GM23338 (cell line): ENCODE measurements around the gene KCNH8. TPM values are rescaled to one million over a fixed set of nuclear protein-coding genes. Genes with fewer than 3 reads are reported as not detected.

Source experiments
- ATAC-seq: fragments of 200-7000 bp; cut with Tn5 transposase; 3 replicates; pipeline ENCODE4 v1.9.1; 2020
- DNase-seq: peaks from one replicate; pipeline ENCODE4 v3.0.0-alpha.2; 2015; ENCODE audit warnings: low spot score
- H2AFZ ChIP-seq: fragments of 200-600 bp; sonication (generic); 2 replicates; pipeline ENCODE4 v1.8.0; 2016; ENCODE audit warnings: antibody characterized with exemption, mild to moderate bottlenecking, moderate library complexity
- H3F3A ChIP-seq: fragments of 200-600 bp; sonication (generic); replicated peaks from 2 replicates; pipeline ENCODE4 v1.8.0; 2017; ENCODE audit warnings: antibody characterized with exemption, mixed run types, low read depth
- H3K27ac ChIP-seq: fragments of 200-600 bp; sonication (generic); 2 replicates; pipeline ENCODE4 v1.6.1; 2016; ENCODE audit warnings: low read depth
- H3K27me3 ChIP-seq: fragments of 200-600 bp; sonication (generic); 2 replicates; pipeline ENCODE4 v1.8.0; 2016; ENCODE audit warnings: mild to moderate bottlenecking, mixed run types, moderate library complexity; ENCODE audit not compliant: insufficient read depth
- H3K36me3 ChIP-seq: fragments of 200-600 bp; sonication (generic); 2 replicates; pipeline ENCODE4 v1.8.0; 2016; ENCODE audit warnings: mild to moderate bottlenecking; ENCODE audit not compliant: insufficient read depth
- H3K4me1 ChIP-seq: fragments of 200-600 bp; sonication (generic); 2 replicates; pipeline ENCODE4 v1.8.0; 2016; ENCODE audit warnings: mild to moderate bottlenecking, moderate library complexity; ENCODE audit not compliant: insufficient read depth
- H3K4me2 ChIP-seq: fragments of 200-600 bp; sonication (generic); 2 replicates; pipeline ENCODE4 v1.7.1; 2017; ENCODE audit warnings: mixed run types
- H3K4me3 ChIP-seq: fragments of 200-600 bp; sonication (generic); 2 replicates; pipeline ENCODE4 v1.6.1; 2016; ENCODE audit warnings: mixed run types
- H3K79me2 ChIP-seq: fragments of 200-600 bp; sonication (generic); replicated peaks from 2 replicates; pipeline ENCODE4 v1.8.0; 2017; ENCODE audit warnings: mild to moderate bottlenecking; ENCODE audit not compliant: insufficient read depth
- H3K9me2 ChIP-seq: fragments of 200-600 bp; sonication (generic); 2 replicates; pipeline ENCODE4 v1.8.0; 2017; ENCODE audit not compliant: insufficient read depth
- H4K20me1 ChIP-seq: fragments of 200-600 bp; sonication (generic); replicated peaks from 2 replicates; pipeline ENCODE4 v1.8.0; 2017; ENCODE audit warnings: mild to moderate bottlenecking; ENCODE audit not compliant: insufficient read depth
- H3K27ac Mint-ChIP-seq: 2 replicates; pipeline ENCODE4 v1.8.0; 2020; ENCODE audit warnings: inconsistent platforms, mild to moderate bottlenecking, moderate library complexity, mixed read lengths
- H3K27me3 Mint-ChIP-seq: 3 replicates; pipeline ENCODE4 v1.8.0; 2022; ENCODE audit warnings: low read depth, mild to moderate bottlenecking, moderate library complexity, mixed read lengths, inconsistent platforms; ENCODE audit not compliant: insufficient read depth, poor library complexity
- H3K36me3 Mint-ChIP-seq: 3 replicates; pipeline ENCODE4 v1.8.0; 2021; ENCODE audit warnings: low read depth, mild to moderate bottlenecking, inconsistent platforms, moderate library complexity, mixed read lengths
- H3K4me1 Mint-ChIP-seq: 3 replicates; pipeline ENCODE4 v1.8.0; 2020; ENCODE audit warnings: mild to moderate bottlenecking, inconsistent platforms, mixed read lengths
- H3K4me3 Mint-ChIP-seq: 3 replicates; pipeline ENCODE4 v1.8.0; 2021; ENCODE audit warnings: moderate library complexity, mild to moderate bottlenecking, inconsistent platforms, mixed read lengths
- H3K9me3 Mint-ChIP-seq: 3 replicates; pipeline ENCODE4 v1.8.0; 2020; ENCODE audit warnings: moderate library complexity, mild to moderate bottlenecking, inconsistent platforms, mixed read lengths
- CREB1 ChIP-seq: fragments of 250-450 bp; sonication (Bioruptor Pico); IDR thresholded peaks from 2 replicates; pipeline ENCODE4 v1.5.0; 2020; ENCODE audit warnings: low read depth, mild to moderate bottlenecking, moderate library complexity
- CTCF ChIP-seq, 2 experiments: fragments of 200-600 bp in 1 of 2; sonication (generic) in 1 of 2; conservative IDR thresholded peaks; 2 replicates each; pipeline versions ENCODE4 v1.5.1 to v1.6.1; 2016 to 2017; ENCODE audit warnings: antibody characterized with exemption in 2 of 2, low read depth in 2 of 2, mild to moderate bottlenecking in 2 of 2, moderate library complexity in 1 of 2
- EZH2 ChIP-seq: fragments of 200-600 bp; sonication (generic); IDR thresholded peaks from one replicate; pipeline ENCODE4 v1.8.0; 2017; ENCODE audit warnings: antibody characterized with exemption, mild to moderate bottlenecking, low read depth; ENCODE audit not compliant: unreplicated experiment
- EZH2phosphoT487 ChIP-seq: fragments of 200-600 bp; sonication (generic); IDR thresholded peaks from one replicate; pipeline ENCODE4 v1.8.1; 2018; ENCODE audit warnings: antibody characterized with exemption; ENCODE audit not compliant: unreplicated experiment
- NANOG ChIP-seq: IDR thresholded peaks from 2 replicates; pipeline ENCODE4 v1.6.1; 2016; ENCODE audit warnings: antibody characterized with exemption, borderline replicate concordance
- POLR2AphosphoS5 ChIP-seq: IDR thresholded peaks from 2 replicates; pipeline ENCODE4 v1.6.1; 2016; ENCODE audit warnings: antibody characterized with exemption, low read depth
- ZNF114 ChIP-seq: fragments of 250-450 bp; sonication (Bioruptor Pico); IDR thresholded peaks from 2 replicates; pipeline ENCODE4 v1.5.0; 2020; ENCODE audit warnings: mild to moderate bottlenecking, moderate library complexity
- ZNF331 ChIP-seq: fragments of 250-450 bp; sonication (Bioruptor Pico); IDR thresholded peaks from 2 replicates; pipeline ENCODE4 v1.5.0; 2020; ENCODE audit warnings: low read depth, mild to moderate bottlenecking, moderate library complexity
- polyA plus RNA-seq: library from polyadenylated mRNA; unstranded; fragments of >200 nt; fragmentation: Nextera tagmentation; extraction: Ambion mirVana; gene quantifications from 2 replicates; pipeline ENCODE4 v1.2.1, GENCODE V29; 2016
- total RNA-seq: library from RNA; depleted of rRNA; stranded (reverse); fragments of >200 nt; shearing (Covaris generic); gene quantifications from 2 replicates; pipeline ENCODE4 v1.2.3, GENCODE V29; 2014
- TF ChIP-seq, protein P1 (sequence below): fragments of 250-450 bp; sonication (Bioruptor Pico); IDR thresholded peaks from 2 replicates; pipeline ENCODE4 v1.5.0; 2020; ENCODE audit warnings: mild to moderate bottlenecking, moderate library complexity
- TF ChIP-seq, protein P2 (sequence below): IDR thresholded peaks from 2 replicates; pipeline ENCODE4 v1.6.1; 2016; ENCODE audit warnings: antibody characterized with exemption

KCNH8 gene
- total and polyA plus RNA-seq, 2 experiments from 2014 or later: 1.3 to 3.4 TPM

GRCh38 chr3:19348941-19349564, 200.7 kb downstream of the KCNH8 start:
- H3K9me2 ChIP-seq: no peaks in the 10 kb centered on the region
- no peaks in the 10 kb centered on the region for H3K27me3 ChIP-seq
- peak; percentile 61 for DNase-seq
- peaks cover 19% of the 10 kb centered on the region for H3K4me1 ChIP-seq
- H3K4me2 ChIP-seq: no peak overlapping the region
- peak; percentile 87 for ATAC-seq
- H3K27ac ChIP-seq: no peak overlapping the region
- no peaks in the 10 kb centered on the region for H3F3A ChIP-seq
- TF ChIP-seq EZH2 (no peak), POLR2AphosphoS5 (no peak), ZNF114 (CRISPR knock-in tag) (no peak), CTCF (conservative IDR thresholded peaks at IDR 0.05; ENCODE audit: low read depth in 2 of 2) (peak; percentile 71 to 80), ZNF331 (no peak), NANOG (no peak), EZH2phosphoT487 (no peak), CREB1 (CRISPR knock-in tag) (no peak)
- TF ChIP-seq, protein P1, sequence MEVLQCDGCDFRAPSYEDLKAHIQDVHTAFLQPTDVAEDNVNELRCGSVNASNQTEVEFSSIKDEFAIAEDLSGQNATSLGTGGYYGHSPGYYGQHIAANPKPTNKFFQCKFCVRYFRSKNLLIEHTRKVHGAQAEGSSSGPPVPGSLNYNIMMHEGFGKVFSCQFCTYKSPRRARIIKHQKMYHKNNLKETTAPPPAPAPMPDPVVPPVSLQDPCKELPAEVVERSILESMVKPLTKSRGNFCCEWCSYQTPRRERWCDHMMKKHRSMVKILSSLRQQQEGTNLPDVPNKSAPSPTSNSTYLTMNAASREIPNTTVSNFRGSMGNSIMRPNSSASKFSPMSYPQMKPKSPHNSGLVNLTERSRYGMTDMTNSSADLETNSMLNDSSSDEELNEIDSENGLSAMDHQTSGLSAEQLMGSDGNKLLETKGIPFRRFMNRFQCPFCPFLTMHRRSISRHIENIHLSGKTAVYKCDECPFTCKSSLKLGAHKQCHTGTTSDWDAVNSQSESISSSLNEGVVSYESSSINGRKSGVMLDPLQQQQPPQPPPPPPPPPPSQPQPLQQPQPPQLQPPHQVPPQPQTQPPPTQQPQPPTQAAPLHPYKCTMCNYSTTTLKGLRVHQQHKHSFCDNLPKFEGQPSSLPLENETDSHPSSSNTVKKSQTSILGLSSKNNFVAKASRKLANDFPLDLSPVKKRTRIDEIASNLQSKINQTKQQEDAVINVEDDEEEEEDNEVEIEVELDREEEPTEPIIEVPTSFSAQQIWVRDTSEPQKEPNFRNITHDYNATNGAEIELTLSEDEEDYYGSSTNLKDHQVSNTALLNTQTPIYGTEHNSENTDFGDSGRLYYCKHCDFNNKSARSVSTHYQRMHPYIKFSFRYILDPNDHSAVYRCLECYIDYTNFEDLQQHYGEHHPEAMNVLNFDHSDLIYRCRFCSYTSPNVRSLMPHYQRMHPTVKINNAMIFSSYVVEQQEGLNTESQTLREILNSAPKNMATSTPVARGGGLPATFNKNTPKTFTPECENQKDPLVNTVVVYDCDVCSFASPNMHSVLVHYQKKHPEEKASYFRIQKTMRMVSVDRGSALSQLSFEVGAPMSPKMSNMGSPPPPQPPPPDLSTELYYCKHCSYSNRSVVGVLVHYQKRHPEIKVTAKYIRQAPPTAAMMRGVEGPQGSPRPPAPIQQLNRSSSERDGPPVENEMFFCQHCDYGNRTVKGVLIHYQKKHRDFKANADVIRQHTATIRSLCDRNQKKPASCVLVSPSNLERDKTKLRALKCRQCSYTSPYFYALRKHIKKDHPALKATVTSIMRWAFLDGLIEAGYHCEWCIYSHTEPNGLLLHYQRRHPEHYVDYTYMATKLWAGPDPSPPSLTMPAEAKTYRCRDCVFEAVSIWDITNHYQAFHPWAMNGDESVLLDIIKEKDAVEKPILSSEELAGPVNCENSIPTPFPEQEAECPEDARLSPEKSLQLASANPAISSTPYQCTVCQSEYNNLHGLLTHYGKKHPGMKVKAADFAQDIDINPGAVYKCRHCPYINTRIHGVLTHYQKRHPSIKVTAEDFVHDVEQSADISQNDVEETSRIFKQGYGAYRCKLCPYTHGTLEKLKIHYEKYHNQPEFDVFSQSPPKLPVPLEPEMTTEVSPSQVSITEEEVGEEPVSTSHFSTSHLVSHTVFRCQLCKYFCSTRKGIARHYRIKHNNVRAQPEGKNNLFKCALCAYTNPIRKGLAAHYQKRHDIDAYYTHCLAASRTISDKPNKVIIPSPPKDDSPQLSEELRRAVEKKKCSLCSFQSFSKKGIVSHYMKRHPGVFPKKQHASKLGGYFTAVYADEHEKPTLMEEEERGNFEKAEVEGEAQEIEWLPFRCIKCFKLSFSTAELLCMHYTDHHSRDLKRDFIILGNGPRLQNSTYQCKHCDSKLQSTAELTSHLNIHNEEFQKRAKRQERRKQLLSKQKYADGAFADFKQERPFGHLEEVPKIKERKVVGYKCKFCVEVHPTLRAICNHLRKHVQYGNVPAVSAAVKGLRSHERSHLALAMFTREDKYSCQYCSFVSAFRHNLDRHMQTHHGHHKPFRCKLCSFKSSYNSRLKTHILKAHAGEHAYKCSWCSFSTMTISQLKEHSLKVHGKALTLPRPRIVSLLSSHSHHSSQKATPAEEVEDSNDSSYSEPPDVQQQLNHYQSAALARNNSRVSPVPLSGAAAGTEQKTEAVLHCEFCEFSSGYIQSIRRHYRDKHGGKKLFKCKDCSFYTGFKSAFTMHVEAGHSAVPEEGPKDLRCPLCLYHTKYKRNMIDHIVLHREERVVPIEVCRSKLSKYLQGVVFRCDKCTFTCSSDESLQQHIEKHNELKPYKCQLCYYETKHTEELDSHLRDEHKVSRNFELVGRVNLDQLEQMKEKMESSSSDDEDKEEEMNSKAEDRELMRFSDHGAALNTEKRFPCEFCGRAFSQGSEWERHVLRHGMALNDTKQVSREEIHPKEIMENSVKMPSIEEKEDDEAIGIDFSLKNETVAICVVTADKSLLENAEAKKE: peak; percentile 94
- TF ChIP-seq, protein P2, sequence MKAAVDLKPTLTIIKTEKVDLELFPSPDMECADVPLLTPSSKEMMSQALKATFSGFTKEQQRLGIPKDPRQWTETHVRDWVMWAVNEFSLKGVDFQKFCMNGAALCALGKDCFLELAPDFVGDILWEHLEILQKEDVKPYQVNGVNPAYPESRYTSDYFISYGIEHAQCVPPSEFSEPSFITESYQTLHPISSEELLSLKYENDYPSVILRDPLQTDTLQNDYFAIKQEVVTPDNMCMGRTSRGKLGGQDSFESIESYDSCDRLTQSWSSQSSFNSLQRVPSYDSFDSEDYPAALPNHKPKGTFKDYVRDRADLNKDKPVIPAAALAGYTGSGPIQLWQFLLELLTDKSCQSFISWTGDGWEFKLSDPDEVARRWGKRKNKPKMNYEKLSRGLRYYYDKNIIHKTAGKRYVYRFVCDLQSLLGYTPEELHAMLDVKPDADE: no peak
- Mint-ChIP-seq H3K4me3 (no peak overlapping the region), H3K4me1 (peaks cover 23% of the 10 kb centered on the region), H3K27ac (no peak overlapping the region), H3K27me3 (no peaks in the 10 kb centered on the region), H3K36me3 (peaks cover 28% of the 10 kb centered on the region), H3K9me3 (peaks cover 31% of the 10 kb centered on the region; the same call in 2 of the 3 replicates)
- no peak overlapping the region for H2AFZ ChIP-seq
- no peaks in the 10 kb centered on the region for H3K79me2 ChIP-seq
- H4K20me1 ChIP-seq: no peaks in the 10 kb centered on the region
- no peaks in the 10 kb centered on the region for H3K36me3 ChIP-seq
- H3K4me3 ChIP-seq: no peak overlapping the region
